NCI-H1694 treated with DMSO at 0.1 percent for 48 hours (cell line): ENCODE data around the gene LGMN.

Source experiments
- DNase-seq: peaks from one replicate; lab custom pipeline; 2025; lab: John Stamatoyannopoulos, UW

The LGMN gene

DNA sequence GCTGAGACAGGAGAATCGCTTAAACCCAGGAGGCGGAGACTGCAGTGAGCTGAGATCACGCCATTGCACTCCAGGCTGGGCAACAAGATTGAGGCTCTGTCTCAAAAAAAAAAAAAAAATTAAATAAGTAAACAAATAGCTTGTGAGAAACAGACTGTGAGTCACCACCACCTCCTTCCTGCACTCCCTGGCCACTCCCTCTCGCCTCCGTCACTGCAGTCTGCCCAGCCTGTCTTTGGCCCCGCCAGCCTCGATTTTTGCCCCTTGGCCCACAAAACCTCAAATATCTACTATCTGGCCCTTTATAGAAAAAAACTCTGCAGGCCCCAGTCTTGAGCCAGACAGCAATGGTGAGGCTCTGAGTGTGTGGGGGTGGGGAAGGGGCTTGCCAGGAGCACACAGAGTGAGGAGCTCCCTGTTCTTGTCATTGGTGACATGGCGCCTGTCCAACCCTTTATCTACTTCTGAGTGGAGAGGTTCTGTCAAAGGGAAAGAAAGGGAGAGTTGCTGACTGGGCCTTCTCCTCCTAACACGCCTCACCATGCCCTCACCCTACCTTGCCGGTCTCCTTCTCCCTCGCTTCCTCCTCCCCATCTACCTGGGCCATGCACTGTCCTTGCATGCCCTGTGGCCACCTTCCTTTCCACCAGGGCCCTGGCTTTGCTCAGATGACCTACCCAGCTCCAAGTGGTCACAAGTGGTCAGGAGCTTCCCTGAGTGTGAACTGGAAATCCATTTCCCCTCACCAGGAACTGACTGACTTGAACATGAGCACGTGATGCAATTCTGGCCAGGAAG, 22.1 kb downstream of the LGMN start:
- no peak for DNase-seq

DNA sequence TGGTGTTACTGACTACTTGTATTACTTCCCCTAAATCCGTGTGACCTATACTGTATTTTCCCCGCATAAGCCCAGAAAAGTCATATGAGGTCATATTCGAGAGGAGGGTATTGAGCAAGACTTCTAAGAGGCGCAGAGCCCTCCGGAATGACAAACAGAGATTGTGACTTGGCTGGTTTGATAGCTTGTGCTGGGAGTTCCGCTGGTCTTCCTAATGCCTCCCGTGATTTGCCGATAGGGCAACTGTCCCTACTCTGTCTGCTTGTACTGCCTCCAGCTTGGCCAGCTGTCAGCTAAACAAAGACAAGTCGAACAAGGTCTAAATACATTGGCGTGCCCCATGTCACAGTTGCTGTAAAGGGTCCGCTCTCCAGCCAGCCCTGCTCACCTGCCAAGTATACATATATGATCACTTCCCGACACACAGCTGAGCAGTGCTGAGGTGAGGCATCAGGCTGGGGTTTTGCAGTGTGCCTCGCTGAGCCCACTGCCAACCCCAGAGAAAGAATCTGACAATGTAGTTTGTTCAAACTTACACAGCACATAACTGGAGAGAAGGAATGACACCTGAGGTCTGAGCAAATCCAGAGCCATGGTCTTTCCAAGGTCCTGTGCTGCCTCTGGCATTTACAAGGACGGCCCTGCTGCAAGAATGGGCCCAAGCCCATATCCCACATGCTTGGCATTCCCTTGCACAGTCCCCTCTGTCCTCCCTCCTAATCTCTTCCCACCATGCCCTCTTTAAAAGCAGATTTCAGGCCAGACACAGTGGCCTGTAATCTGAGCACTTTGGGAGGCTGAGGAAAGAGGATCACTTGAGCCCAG, 23.7 kb downstream of the LGMN start:
- no peak for DNase-seq

DNA sequence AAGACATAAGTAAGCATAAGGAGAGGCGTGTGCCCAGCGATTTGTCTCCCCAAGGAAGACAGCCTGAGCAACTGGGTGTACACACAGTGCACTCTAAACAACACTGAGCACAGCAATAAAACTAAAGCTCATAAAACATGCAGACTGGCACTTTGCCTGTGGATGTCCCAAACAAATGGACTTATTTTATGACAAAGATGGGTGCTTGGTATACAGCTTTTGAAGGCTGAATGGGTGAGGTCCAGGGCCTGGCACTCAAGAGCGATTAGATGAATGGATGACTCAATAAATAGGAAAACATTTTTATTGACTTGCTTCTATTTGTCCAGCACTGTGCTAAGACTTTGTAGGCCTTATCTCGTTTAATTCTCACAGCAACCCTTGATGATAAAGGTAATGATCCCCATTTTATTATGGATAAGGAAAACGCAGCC, 28.5 kb downstream of the LGMN start:
- no peak for DNase-seq

DNA sequence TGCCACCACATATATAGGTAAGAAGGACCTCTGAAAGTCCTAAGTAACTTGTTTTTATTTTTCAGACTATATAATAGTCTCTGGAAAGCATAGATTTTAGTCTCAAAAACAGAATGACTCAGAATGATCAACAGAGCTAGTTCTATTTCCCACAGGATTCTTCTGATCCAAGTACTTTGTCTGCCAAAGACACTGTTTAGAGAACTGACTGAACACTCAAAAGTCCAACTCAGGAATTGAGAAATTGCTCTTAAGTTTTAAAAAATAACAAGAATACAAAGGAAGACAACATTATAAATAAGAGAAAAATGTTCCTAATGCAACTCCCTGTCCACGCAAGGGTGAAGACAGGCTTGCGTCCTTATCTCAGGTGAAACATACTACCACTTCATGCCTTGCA, 29.0 kb downstream of the LGMN start:
- DNase-seq: no peak

DNA sequence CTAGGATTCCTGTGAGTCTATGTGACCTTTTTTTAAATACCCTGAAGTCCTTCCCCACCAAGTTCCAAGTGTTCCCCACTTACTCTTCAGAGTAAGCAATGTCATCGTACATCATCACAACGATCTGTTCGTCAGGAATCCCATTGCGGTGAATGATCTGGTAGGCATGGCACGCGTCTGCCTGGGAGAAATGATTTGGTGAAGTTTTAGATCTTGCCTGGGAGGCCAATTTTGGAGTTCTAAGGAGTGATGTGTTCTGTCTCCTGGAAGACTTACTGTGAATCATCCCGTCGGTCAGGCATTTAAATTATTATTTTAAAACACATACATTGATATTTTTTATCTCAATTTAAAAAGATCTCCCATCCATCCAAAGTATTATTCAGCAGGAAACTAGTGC, 29.8 kb downstream of the LGMN start:
- no peak for DNase-seq

DNA sequence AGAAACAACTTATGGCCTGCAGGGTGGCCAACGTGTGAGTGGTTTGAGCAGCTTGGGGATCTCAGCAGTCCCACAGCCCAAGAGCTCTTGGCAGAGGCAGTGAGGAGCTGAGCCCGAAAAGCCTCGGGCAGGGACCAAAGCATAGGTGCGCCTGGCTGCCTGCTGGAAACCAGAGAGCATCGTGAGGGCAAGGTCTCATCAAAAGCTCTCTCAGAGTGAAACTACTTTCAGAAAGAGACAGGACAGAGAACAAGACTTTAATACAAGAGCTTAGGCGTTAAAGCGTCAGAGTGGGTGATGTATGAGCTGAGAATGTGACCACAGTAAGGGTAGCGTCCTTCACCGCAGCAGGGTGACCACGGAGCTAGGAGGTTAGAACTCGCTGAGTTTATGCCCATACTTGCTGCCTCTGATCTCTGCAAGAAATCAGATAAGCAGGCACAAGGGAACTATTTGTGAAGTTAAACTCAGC, 30.8 kb downstream of the LGMN start:
- no peak for DNase-seq

DNA sequence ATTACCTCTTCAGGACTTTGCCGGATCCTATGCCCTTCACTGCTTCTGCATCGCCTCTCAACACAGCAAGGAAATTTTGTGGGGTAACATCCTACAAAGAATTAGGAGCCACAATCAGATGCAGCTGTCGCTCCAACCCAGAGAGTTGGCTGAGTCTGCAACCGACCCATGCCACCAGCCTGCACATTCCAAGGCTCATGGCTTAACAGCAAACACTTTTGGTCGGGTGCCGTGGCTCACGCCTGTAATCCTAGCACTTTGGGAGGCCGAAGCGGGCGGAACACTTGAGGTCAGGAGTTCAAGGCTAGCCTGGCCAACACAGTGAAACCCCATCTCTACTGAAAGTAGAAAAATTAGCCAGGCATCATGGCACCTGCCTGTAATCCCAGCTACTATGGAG, 32.3 kb downstream of the LGMN start:
- DNase-seq: no peak

DNA sequence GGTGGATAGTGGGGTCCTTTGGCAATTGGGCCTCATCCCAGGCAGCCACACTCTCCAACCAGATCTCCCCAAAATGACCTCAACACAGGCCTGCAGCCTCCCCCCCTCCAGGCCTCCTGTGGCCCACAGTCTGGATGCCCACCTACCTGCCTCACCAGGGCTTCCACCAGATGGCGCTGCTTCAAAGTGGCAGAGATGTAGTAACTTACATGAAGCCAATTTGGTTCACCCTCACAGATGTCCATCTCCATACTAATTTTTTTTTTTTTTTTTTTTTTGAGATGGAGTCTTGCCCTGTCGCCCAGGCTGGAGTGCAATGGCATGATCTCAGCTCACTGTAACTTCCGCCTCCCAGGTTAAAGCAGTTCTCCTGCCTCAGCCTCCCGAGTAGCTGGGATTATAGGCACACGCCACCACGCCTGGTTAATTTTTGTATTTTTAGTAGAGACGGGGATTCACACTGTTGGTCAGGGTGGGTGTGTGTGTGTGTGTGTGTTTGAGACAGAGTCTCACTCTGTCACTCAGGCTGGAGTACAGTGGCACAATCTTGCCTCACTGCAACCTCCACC, 33.6 kb downstream of the LGMN start:
- DNase-seq: peak; percentile 66

DNA sequence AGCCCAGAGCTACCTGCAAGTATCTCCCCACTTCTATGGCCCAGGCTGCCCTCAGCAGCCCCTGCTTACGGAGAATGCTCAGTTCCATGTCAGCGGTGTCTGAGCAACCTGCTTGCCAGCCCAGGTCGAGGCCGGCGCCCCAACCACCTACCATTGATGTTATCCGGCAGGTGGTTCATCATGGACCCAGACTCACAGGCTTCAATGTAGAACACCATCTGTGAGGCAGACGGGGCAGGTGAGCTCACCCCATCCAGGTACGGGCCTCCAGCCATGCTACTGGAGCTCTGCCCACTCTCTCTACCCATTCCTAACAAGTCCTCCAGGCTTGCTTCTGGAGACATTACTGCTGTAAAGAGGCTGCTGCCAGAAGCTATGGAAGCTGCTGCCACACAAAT, 35.8 kb downstream of the LGMN start:
- no peak for DNase-seq

DNA sequence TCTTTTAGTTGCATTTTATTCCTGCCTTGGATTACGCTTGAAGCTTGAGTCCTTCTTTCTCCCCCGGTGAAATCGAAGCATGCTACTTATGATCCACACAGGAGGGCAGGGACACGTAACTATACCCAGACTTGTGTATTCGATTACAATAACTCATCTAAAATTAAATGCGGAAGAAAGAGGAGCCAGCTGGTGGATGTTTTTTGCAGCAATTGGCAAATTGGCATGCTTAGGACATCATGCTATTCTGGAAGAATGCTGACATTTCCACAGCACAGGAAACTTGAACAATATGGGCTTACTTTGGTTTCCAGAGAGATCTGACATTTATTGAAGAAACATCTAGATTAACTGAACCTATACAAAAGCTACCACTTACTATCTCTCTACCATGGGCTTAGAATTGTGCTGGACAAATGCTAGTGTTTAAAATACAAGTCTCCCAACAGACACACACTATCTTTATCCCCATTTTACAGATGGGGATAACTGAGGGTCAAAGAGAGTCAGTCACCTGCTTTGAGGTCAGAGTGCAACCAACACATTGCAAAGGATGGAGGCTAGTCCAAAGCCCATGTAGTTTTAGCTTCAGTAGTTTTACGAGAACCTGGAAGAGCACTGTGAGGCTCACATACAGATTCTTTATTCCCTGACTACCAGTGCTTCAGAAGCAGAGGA, 36.3 kb downstream of the LGMN start:
- no peak for DNase-seq

DNA sequence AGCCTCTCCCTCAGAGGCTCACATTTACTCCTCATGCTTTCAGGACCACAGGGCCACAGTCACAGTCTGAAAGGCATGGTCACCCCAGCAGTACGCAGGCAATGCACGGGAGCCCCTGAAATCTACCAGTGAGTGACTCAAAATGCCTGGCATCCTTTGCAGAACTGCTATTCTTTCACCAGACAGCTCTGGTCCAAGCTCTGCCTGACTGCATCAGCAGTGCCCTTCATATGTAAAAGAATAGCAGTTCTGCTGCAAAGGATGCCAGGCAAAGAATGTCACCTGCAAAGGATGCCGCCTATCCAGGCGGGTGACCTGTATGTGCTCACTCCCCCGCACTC, 38.5 kb downstream of the LGMN start:
- DNase-seq: no peak

DNA sequence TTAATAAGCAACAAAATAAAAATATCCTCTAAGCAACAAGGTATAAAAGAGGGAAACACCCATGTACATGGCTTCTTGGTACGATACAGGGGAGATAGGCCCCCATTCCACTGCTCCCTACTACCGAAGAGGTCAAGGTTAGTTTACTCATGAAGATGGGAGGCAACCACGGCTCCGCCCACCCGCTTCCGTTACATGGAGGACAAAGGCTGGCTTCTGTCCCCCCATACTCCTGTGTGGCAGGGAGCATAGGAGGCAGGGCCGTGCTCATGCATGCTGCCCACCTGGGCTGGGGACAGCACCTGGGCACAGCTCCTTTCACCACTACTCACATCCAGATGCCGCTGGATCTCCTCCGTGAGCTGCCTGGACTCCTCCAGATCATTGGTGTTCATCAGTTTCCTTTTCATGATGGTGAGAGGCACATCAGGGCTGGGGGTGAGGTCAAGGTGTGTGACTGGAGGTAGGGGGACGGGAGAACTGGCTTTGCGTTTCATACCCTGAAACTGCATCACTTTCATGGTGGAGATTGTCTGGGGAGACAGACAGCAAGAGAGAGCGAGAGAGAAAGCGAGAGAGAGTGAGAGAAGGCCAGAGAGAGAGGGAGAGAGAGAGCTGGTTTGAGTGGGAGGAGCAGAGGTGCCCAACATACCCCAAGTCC, 39.0 kb downstream of the LGMN start:
- no peak for DNase-seq

DNA sequence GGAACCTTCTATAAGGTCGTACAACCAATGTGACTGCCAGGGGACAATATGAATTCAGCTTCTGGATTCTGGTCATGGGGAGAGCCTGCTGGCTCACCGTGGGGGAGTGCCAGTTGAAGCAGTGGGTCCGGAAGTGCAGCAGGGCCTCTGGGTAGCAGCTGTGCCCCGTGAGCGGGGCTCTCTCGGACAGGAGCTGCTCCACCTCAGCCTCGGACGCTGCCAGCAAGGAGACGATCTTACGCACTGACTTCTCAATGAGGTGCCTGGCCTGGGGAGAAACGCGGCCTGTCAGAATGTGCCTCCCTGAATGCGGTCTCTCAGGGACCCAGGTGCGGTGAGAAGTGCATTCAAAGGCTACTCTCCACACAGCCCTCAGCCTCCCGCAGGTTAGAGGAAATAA, 42.0 kb downstream of the LGMN start:
- DNase-seq: no peak

DNA sequence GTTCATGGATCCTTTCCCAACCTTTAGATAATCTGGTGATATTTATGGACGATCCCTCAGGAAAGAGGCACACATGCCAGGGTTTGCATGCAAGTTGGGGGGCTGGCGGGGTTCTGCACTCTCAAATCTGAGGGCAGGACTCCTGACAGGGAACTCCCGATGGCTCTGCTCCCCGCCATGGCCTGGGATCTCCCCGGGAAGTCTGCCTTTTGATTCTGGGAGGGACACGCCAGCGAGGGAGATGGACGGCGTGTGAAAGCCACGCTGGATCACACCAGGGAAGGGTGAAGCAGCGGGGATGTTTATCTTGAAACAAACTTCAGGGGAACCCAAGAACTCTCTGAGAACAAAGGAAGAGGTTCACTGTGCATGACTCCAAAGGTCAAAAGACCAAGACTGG, 43.6 kb downstream of the LGMN start:
- DNase-seq: no peak

DNA sequence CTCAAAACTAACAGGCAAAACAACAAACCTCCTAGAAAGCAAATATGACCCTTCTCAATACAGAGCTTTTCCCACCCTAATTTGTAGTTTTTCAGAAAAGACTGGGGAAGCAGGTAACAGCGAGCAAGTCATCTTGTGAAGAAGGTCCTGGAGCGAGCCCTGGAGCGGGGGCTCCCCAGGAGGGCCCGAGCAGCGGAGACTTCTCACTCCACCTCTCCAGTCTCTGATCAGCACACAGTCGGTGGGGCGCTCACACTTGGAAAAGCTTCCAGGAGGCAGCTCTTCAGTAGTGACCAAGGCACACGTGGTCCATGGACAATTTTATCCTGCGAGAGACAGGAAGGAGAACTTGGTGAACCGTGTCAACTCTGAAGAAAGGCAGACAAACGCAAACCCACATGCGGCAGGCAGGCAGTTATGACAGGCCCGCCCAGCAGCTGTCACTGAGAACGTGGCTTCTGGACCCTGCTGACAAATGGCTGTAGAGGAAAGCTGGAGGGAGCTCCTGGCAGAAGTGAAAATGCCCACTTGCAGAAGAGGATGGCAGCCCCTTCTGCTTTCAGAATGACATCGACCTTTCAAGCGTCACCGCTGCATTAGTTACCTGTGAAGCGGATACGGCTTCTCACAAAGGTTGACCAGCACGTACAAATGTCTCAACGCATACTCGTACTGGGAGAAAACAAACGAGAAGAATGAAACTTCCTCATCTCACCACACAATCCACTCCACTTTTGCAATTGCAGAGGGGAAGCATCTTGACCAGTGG, 44.2 kb downstream of the LGMN start:
- DNase-seq: no peak

DNA sequence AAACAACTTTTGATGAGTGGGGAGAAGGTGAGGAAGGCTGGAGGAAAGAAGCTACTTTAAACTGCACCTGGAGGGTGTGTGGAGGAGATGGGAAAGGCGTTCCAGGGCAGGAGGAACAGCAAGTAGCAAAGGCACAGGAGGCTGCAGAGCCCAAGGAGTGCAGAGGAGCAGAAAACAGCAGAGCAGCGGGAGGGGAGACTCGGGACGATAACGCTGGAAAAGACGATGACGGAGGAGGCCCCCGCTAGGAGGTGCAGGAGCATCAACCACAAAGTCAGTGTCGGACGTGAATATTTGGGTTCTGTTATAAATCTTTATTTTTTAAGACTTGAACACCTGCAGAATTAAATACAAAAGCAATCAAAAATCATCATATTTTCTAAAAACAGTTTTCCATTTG, 44.9 kb downstream of the LGMN start:
- no peak for DNase-seq

DNA sequence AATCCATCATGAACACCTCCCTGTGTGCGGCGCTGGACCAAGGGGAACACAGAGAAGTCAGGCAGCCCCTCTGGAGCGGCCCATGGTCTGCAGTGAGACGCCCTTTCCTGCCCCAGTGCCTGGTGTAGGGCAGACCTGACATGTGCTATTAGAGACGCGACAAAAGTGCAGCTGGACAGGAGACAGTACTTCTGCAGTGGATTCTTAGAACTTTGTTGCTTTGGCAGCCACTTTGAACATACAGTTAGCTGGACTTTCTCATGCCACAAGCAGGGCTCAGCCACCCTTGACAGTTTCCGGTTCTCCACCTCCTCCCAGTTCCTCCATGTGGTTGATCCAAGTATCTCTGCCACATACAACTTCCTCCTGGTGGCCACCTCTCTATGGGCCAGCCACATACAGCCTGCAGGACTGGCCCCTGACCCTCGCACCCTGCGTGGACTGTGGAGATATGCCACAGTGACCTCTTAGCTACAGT, 45.9 kb downstream of the LGMN start:
- DNase-seq: no peak

DNA sequence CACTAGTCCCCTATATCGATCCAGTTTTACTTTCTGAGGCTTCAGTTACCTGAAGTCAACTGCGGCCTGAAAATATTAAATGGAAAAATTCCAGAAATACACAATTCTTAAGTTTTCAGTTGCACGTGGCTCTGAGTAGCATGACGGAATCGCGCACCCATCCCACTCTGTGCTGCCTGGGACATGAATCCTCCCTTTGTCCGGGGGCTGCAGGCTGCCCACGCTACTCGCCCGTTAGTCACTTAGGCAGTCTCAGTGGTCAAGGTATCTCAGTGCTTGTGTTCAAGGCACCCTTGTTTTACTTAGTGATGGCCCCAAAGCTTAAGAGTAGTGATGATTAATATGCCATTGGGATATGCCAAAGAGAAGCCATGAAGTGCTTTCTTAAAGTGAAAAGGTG, 46.6 kb downstream of the LGMN start:
- no peak for DNase-seq

DNA sequence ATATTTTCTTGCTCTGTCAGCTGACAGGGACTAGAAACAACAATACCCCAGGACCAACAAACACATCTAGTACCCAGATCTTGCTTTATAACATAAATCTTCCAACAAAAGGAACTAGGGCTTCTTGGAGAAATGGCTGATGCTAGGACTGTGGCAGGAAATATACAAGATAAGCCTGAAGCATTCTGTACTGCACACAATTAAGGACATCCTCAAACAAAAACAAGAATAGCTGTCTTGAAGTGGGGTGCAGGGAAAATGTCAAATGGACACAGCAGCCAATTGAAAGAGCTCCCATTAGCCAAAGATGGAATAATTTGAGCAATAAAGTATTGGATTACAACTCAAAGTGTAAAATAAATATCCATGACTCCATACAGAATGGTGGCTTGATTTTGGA, 50.0 kb downstream of the LGMN start:
- DNase-seq: no peak

DNA sequence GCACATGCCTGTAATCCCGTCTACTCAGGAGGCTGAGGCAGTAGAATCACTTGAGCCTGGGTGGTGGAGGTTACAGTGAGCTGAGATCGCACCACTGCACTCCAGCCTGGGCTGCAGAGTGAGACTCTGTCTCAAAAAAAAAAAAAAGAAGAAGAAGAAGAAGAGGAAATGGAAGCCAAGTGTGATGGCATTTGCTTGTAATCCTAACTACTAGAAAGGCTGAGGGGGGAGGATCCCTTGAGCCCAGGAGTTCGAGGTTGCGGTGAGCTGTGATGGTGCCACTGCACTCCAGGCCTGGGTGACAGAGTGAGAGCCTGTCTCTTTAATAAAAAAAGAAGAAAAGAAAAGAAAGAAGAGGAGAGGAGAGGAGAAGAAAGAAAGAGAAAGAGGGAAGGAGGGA, 52.1 kb downstream of the LGMN start:
- DNase-seq: no peak

DNA sequence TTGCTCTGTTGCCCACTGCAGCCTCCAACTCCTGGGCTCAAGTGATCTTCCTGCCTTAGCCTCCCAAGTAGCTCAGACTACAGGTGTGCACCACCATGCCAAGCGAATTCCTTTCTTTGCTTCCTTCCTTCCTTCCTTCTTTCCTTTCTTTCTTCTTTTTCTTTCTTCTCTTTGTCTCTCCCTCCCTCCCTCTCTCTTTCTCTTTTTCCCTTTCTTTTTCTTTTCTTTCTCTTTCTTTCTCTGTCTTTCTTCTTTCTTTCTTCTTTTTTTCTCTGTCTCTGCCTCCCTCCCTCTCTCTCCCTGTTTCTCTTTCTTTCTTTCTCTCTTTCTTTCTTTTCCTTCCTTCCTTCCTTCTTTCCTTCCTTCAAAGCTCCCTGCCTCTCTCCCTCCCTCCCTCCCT, 52.9 kb downstream of the LGMN start:
- DNase-seq: no peak
